HG03045 (cell line): ENCODE results near the gene DEGS2.

Source experiments
- ATAC-seq: cut with Tn5 transposase; IDR thresholded peaks from one replicate; pipeline ENCODE4 v1.9.1; 2021; ENCODE audit warnings: mild to moderate bottlenecking, moderate library complexity; ENCODE audit not compliant: unreplicated experiment

Gene DEGS2

DNA sequence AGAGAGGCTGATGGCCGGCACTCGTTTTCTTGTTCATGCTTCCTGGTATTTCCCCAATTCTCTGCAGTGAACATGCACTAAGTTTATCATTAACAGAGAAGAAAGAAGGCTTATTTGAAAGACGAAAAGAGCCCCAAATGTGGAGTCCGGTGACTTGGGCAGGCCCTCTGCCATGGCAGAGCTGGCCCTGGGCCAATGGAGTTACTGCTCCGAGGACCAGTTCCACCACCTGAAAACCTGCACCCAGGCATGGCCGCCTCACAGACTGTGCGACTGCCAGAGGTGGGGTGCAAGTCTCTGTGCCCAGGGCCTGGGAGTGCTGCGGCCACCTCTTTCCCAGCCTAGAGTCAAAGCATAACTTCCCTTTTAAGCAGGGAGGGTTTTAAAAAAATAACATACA is 24.9 kb downstream of the DEGS2 start:
- no peak for ATAC-seq

DNA sequence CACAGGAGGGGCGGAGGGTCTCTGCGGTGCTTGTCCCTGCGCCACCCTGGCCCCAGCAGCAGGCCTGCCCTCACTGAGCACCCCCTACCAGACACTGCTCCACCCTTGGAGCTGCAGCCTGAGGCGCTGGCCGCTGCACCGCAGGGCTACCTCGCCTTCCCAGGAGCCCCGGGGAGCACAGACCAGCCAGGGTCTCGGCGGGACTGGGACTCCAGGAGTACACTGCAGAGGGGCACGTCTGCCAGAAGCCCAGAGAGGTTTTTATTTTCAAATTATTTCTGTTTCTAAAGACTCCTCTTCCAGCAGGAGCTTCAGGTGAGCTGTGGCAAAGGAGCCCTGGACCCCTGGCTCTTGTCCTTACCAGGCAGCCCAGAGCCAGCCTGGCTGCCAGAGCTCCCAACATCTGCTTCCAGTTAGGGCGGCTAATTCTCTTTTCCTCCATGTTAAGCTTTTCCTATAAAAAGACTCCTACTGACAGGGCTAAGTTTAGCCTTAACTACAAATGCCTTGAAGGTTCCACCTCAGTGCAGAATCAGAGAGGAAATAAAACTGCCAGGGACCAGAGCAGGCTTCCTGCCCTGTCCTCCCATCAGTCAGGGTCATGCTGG is 26.4 kb downstream of the DEGS2 start:
- ATAC-seq: no peak

DNA sequence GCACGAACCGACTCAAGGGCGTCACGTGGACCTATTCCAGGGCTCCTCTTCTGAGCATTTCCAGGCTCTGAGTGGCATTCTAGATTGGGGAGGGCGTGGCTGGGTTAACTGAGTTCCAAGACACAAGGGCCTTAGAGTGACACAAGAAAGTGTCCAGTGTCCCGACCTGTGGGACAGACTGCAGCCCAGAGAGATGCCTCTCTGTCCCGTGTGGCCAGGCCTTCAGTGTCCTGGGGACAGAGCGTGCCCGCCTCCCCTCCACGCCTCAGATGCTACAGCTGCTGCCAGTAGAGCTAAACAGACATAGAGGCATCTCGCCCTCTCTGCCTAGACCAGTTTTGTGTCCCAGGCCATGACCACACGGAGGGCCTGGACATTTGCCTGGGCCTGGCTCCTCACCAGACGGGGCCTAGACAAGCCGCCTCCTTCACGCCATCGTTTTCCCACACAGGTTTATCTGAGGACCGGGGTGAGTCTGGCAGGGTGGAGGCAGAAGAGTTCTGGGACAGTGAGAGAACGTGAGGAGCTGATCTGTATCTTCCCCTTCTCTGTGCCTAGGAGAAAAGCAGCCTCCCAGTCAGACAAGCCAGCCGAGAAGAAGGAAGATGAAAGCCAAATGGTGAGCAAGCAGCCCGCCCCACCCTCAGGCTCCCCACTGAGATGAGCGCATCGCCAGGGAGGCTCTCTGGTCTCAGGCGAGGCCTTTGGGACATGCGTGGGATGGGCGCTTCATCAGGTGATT is 27.1 kb downstream of the DEGS2 start:
- no peak for ATAC-seq

DNA sequence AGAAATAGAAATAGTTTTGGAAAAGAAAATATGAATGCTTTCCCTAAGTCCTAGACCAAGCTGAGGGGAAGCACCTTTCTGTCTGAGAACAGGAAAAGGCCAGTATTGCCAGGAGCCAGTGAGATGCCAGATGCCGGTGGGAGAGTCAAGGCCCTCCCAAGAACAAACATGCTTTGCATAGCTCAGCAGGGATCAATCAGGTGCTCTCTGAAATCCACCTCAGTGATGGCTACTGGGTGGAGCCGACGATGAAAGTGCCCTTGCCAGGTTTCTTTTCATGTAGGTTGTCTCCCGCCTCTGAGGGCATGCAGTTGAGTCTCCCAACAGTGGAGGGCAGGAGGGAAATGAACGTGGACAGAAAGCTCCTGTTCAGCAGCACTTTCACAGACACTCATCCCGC is 28.3 kb downstream of the DEGS2 start:
- no peak for ATAC-seq

DNA sequence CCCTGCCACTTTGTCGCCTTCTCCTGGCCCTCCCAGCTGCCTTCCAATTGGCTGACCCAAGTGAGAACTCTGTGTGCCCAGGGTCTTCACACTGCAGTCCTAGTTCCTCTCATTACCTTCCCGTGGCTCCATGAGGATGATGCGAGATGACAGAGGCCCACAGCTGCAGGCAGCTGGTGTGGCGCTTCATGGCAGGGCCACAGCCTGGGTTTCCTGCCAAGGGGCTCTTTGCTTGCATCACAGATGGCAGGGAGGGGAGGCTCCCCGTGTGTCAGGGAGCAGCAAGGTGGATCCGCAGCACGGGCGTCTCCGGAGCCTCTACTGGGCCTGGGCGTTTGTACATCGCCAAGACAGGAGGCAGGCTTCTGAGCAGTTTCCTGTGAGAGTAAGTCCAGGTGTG is 28.9 kb downstream of the DEGS2 start:
- no peak for ATAC-seq

DNA sequence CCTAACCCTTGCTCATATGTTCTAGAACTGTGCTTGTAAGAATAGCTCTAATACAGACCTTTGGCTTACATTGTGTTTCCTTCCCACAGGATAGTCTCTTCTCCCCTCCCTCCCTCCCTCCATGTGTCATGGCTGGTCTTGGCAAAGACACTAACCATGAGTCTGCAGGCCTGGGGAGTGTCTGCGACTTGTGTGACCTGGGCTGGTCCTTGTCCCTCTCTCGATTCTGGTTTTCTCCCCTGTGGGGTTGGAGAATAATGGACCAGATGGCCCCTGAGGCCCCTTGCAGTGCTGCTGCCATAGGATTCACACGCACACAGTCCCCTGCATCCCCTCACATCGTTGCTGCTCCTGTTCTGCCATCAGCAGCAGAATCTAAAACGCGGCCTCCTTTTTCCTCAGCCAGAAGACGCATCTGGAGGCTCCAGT is 30.3 kb downstream of the DEGS2 start:
- ATAC-seq: no peak

DNA sequence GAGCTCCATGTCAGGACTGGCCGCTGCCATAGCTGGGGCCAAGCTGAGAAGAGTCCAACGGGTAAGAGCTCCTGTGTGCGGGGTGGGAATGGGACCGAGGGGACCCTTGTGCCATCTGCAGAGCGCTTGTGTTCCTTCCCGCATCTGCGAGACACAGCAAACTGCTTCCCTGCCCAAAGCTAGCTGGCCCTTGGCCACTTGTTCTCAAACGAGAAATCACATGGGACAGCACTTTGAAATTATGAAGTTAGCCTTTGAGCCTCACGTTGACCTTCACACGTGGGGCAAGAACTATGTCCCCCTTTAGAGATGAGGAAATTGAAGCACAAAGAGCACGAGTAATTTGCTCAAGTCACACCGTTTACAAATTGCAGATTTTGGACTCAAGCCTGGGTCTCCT is 30.8 kb downstream of the DEGS2 start:
- ATAC-seq: no peak

DNA sequence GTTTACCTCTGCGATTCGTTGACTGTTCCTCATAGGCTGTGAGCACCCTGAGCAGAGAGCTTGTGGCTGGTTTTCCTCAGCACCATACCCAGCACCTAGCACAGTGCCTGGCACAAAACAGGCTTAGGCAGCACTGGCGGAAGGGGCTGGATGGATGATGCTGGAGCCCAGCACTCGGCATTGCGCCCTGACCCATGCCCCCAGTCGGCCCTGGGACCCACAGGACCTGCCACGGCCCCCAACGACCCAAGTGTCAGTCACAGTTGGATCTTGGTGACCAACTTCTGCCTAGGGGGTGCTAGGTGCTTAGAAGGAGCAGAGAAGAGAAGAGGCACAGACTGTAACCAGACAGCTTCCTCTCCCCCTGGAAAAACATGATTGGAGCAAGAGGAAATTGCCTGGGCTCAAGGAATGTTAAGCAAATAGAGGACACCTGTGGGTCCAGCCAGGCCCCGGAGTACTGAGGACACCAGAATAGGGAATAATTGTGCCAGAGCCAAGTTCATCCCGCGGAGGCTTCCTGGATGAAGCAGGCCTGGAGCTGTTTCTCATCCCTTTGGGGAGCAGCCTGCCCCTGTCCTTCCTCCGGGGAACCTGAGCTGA is 31.5 kb downstream of the DEGS2 start:
- no peak for ATAC-seq

DNA sequence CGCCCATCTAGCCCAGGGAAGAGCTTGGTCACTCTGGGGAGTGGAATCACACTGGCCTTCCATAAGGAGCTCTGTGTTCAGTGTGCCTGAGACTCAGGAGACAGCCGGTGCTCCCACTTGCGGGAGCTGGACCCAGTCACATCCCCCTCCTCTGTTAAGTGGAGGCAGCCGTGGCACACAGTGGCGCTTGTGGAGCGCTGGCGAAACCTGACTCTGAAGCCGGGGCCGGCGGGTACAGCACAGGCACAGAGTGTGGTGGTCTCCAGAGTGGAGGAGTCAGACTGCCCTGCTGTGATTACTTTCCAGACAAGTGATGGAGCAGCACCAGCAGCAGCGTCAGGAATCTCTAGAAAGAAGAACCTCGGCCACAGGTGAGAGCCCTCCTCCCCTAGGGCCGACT is 33.0 kb downstream of the DEGS2 start:
- no peak for ATAC-seq

DNA sequence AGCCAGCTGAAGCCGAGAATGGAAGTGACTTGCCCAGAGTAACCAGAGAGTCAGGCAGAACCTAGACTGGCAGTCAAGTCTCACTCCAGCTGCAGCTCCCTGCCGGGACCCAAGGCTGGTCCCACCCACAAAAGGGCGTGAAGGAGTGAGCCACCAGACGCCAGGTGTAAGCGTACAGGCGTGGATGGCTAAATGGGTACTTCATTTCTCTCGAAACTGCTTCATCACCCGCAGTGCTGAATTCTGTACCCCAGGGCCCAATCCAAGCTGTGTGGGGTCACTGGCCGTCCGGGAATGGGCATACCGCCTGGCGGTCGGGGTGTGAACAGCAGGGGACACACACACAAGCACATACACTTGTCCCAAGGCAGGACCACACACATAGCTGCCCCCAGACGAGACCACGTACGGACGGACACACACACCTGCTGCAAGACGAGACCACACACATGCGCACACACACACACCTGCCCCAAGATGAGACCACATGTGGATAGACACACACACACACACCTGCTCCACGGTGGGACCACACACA is 34.8 kb downstream of the DEGS2 start:
- no peak for ATAC-seq

DNA sequence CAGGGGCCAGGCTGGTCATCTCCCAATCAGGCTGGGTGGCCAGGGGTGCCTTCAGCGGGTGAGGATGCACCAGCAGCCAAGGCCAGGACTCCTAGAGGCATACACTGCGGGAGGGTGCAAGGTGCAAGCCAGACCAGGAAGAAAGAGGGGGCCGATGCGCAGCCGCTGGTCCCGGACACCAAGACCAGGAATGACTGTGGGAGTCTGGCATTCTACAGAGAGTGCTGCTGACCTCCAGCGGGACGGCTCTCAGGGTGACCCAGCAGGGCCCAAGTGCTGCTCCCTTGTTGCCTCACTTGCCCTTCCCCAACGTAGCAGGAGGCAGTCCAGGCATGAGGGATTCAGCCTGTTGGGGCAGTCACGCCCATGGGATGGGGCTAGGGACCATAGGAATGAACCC is 35.8 kb downstream of the DEGS2 start:
- ATAC-seq: no peak

DNA sequence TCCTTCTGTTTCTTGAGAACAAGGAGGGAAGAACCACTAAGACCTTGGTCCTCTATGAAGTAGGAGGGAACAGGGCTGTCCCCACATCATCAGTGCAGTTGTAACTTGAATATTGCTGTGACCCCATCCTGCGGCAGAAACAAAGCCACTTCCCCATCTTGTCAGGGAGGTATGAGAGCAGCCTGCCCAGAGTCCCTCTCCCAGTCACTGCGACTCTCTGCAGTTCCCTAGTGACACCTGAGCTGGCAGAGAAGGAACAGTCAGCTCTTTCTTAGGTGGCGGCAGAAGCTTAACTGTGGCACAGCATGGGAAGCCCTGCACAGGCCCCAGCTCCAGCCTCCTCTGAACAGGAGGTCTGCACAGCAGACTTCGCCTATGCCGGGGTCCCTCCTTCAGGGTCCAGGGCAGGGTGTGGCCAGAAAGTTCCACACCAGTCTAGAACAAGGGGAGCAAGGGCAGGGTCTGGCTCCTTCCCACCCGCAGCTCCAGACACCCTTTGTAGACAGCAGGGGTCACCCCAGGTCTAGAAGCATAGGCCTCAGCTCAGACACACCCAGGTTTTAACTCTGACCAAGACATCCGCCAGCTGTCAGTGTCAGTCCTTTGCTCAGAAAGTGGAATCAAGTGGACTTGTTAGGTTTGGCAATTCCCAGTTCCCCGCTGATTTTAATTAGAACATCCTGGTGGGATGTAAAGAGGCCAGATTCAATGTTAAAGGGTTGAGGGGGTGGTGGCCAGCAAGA is 36.8 kb downstream of the DEGS2 start:
- ATAC-seq: no peak

DNA sequence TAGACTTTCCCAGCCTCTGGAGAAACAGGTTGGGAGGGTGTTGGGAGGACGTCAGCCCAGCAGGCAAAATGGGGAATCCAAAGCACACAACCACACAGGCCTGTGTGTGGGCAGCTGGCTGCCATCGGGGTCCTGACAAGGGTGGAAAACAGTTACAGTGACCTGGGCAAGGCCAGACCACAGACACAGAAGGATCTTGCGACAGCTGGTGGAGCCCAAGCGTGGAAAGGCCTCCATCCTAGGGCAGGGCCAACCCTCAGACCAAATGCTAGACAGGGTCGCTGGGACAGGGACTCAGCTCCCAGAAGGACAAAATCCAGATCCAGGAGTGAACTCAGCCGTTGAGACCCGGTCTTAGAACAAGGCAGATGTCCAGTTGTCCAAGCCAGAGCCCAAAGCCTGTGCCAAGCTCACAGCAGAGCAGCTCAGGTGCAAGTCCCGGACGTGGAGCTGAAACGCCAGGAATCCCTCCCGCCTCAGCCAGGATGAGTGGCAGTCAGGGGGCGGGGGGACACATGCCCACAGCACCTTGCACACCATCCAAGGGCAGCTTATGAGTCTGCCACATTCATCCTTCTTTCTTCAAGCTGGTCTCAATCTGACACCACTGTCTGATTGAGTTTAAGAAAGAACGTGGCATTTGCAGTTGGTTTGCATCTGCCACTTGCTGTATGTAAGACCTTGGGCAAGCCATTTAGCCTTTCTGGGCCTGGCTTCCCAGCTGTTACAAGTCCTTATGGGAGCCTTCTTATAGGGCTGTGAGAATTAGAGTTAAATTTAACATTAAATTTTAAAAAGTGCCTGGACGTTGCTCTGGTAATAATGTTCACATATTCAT is 37.6 kb downstream of the DEGS2 start:
- ATAC-seq: no peak

DNA sequence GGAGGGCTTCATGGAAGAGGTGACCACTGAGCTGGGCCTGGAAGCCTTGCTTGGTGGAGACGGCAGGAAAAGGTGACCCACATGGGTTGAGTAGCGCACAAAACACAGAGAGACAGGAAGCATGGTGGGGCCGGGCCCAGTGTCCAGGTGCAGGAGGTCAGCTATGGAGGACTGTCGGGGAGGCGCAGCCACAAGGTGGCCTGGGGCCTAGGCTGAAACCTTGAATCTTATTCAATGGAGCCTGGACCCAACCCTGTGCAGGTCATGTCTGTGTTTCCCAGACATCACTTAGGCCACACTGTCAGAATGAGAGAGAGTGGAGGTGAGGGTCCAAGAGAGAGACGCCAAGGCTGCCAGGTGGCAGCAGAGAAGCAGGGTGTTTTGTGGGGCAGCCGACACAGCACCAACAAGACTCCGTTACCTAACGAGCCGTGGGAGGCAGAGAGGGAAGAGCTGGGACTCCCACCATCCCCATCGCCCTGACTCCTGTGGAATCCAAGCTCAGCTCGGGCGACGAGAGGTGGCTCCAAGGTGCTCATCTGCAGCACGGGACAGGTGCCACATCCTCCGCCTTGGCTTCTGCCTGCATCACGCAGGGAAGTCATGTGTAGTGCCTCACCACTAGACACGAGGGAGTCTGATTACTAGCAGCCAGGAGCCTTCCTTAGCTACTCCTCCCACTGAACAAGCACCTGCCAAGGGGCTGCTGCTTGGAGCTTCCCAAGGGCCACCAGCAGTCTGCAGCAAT is 38.7 kb downstream of the DEGS2 start:
- no peak for ATAC-seq

DNA sequence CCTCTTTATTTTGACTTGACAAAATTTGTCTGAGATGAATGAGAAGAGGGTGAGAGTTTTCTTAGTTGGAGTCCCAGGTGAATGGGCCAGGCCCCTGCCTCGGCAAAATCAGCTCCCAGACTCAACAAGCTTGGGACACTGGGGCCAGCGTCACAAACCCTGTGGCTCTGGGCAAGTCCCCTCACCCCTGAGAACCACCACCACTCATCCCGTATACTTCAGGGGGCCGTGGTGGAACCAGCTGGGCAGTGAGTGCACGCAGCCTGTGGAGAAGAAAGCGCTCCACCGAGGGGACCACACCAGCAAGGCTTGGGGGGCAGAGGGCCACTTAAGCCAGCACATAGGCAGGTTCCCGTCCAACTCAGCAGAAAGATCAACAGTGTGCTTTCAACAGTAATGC is 40.2 kb downstream of the DEGS2 start:
- no peak for ATAC-seq

DNA sequence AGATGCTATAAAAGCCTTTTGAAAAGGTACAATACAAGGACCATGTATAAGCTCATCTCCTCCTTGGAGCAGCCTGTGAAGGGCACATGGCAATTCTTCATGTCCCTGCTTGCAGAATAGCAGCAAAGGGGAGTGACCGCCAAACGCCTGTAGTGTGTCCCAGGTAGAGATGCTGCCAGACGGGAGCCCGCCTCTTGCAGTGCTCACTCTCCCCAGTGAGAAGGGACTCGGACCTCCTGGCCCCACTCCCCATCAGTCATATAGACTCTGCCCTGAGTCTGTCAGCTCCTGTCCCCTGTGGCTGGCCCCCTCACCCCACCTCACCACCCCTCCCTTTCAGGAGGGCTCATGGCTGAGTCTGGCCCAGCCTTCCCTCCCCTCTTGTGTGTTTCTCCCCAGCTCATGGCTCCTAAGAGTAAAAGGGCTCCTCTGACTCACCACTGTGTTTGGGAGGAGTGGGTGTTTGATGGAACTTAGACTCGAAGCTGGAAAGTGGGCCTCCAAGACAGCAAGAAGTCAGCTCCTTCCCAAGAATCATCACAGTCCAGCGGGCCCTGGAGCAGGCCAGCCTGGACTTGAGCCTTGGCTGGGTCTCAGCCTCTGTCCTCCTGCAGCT is 40.9 kb downstream of the DEGS2 start:
- no peak for ATAC-seq

DNA sequence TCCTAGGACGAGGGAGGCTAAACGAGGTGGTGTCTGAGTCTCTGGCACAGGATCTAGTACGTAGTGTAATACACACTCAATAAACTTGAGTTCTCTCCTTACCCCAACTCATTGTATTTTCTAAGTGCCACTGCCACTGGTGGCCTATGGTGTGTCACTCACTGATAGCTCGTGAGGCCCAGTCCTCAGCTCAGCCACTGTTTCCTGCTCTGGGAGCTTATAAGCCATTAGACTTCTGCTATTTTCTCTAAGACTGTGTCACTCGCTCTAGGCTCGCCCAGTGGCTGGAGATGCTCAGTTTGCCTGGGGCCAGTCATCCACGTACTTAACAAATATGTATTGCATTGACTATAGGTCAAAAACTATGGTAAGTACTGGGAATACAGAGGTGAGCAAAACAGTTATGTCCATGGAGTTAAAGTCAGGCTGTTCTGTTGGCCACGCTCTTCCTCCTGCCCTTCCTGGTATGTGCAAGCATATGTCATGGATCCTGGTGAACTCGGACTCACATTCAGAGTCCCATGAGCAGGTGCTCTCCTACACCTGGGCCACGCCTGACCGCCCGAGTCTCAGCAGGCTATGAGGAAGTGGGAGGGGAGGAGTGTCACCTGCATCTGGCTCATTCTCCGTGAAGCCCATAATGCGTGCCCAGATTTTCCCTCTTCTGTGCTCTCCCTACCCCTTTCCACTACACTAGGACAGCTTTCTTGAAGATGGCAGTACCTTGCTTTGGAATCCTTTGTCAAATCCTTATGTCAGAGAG is 41.6 kb downstream of the DEGS2 start:
- no peak for ATAC-seq

DNA sequence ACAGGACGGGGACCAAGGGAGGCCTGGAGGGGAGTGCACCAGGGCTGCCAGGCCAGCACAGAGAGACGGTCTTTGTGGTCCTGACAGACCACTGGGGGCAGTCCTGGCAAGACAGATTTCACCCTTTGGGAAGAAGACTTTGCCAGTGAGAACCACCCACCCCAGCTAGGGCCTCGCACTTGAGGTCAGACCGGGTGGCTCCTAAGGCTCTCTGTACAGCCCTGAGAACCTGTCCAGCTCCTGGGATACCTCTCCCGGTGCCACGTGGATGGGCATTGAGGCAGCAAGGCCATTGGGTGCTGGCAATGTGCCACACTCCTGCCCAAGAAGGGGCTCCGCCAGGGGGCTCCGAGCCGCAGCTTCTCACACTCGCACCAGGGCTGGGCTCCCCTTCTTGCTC is 42.4 kb downstream of the DEGS2 start:
- ATAC-seq: no peak

DNA sequence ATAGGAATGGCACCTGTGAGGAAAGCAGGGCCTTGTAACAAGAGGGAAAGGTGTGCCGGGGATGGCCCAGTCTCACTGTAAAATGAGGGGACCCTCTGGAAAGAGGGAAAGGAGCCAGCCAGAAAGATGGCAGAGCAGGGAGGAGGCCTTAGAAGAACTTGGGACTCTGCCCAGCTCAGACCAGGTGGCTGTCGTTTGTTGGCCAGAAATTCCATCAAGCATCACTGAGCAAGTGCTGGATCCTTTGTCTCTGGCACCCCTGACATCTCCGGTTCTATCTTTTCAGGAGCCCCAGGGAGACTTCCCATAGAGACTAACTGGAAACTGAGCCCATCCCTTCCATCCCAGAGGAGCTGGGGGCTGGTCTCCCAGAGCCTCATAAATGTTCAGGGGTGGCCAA is 43.3 kb downstream of the DEGS2 start:
- ATAC-seq: no peak
